ENCODE results near the gene MYDGF. TPM values are rescaled to one million over a fixed set of nuclear protein-coding genes. Genes with fewer than 3 reads are reported as not detected.
A peak's percentile ranks its signal among the peaks of the same experiment; 100 is the strongest.

Gene MYDGF
- total and polyA plus RNA-seq, 4 donors, result 85.1 to 222 (median 144) TPM

DNA sequence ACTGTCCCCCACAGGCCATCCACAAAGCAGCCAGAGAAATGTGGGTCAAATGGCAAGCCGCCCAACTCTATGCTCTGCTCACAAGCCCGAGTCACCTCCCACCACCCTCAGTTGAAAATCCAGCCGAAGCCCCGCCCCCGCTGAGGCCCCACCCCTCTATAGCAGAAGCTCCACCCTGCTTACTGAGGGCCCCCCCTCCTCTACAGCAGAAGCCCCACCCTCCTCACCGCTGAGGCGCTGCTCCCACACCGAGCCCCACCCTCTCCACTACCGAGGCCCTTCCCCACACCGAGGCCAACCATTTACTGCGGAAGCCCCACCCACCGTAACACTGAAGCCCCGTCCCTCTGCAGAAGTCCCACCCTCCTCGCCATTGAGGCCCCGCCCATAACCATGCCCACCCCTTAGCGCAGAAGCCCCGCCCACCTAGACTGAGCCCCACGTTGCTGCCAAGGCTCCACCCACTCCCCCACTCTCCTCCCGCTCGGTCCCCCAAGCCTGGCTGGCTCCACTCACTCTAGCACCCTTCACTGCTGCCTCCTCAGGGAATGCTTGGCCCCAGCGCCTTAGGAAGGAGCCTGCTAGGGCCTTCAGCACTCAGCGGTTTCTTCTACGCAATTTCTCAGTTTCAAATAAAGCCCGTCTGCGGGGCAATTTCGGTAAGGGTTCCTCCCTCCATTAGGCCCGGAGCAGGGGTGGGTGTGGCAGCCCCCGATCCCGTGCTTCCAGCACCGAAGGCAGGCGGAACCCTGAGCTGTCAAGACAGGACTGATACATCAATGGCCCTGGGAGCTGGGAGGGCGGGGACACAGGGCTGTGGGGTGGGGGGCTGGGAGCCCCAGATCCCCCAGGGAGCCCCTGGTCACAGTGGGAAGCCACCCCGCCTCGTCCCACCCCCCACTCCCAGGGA lies 9.0 kb upstream of the MYDGF start:
- 83% methylated on average over 34 of the region's 34 CpGs for WGBS
- TF ChIP-seq FOXA1 (IDR thresholded peaks at IDR 0.05), result no peak
- DNase-seq (ENCODE audit: low spot score), result peak; percentile 56
- Histone ChIP-seq H3K36me3 (ENCODE audit: control insufficient read depth in 4 of 4, insufficient read depth in 3 of 4, low read depth in 1 of 4, low read length in 3 of 4) (peaks cover 11 to 65% (median 30%) of the 10 kb centered on the region in 4 donors), H3K9ac (ENCODE audit: low read depth in 1 of 2, low read length in 2 of 2) (no peak overlapping the region), H3K4me1 (ENCODE audit: control insufficient read depth in 4 of 4, insufficient read depth in 4 of 4, low read length in 3 of 4) (no peaks in the 10 kb centered on the region), H3K4me3 (ENCODE audit: low read depth in 1 of 3, low read length in 3 of 3) (no peak overlapping the region), H3K27me3 (ENCODE audit: control insufficient read depth in 4 of 4, insufficient read depth in 4 of 4, low read length in 3 of 4) (no peaks in the 10 kb centered on the region), H3K27ac (ENCODE audit: low read depth in 1 of 2, low read length in 2 of 2) (no peak overlapping the region), H3K9me3 (ENCODE audit: control insufficient read depth in 4 of 4, low read length in 3 of 4) (no peaks in the 10 kb centered on the region)

DNA sequence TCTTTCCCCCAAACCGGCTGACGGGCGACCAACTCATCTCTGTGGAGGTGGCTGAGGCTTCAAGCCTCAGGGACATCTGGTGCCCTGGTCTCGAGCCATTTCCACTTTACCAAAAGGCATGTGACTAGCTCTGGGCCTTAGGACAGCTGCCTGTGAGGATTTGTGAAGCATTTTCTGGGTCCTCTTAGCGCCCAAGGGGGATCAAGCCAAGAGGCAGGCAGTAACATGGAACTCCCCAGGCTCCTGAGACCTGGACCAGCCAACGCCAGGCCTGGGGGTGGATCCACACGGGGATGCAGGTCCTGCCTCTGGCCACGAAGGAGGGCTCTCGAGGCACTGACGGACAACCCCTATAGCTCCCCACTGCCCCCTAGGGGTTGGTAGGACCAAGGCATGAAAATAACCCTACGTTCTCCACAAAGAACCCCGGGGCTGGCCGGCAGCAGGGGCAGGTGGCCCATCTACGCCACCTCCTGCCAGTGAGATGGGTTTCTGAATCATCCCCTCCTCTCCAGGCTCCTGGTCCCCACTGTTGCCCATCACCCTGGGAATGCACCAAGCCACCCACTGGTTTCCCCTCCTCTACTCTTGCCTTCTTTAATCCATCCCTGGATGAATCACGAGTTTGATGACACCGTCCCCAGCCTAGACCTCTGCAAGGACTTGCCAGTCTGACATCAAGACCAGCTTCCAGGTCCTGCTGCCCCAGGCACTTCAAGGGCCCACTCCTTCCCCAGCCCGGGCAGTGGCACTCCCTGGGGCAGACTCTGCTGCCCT lies 7.0 kb upstream of the MYDGF start:
- Histone ChIP-seq H3K4me3 (ENCODE audit: low read depth in 1 of 3, low read length in 3 of 3) (no peak overlapping the region), H3K36me3 (ENCODE audit: control insufficient read depth in 4 of 4, insufficient read depth in 3 of 4, low read depth in 1 of 4, low read length in 3 of 4) (peaks cover 6 to 46% (median 20%) of the 10 kb centered on the region in 4 donors), H3K9ac (ENCODE audit: low read depth in 1 of 2, low read length in 2 of 2) (no peak overlapping the region), H3K27ac (ENCODE audit: low read depth in 1 of 2, low read length in 2 of 2) (peak overlapping the region in 1 of 2 donors; percentile 8), H3K9me3 (ENCODE audit: control insufficient read depth in 4 of 4, low read length in 3 of 4) (no peaks in the 10 kb centered on the region), H3K4me1 (ENCODE audit: control insufficient read depth in 4 of 4, insufficient read depth in 4 of 4, low read length in 3 of 4) (no peaks in the 10 kb centered on the region), H3K27me3 (ENCODE audit: control insufficient read depth in 4 of 4, insufficient read depth in 4 of 4, low read length in 3 of 4) (no peaks in the 10 kb centered on the region)
- TF ChIP-seq YY1 (IDR thresholded peaks at IDR 0.05) (no peak), RAD21 (IDR thresholded peaks at IDR 0.05) (peak in 1 of 2 donors; percentile 68), MAX (IDR thresholded peaks at IDR 0.05) (no peak), CTCF (IDR thresholded peaks at IDR 0.05; ENCODE audit: low read depth, low read length, missing input control) (peak; percentile 37)
- 70% methylated on average over 17 of the region's 17 CpGs for WGBS
- peak; percentile 52 for DNase-seq (ENCODE audit: low spot score)

GRCh38 chr19:4675346-4675745 lies 5.2 kb upstream of the MYDGF start:
- H3K27ac ChIP-seq (ENCODE audit: low read depth in 1 of 2, low read length in 2 of 2), result no peak overlapping the region
- no peaks in the 10 kb centered on the region for H3K9me3 ChIP-seq (ENCODE audit: control insufficient read depth in 4 of 4, low read length in 3 of 4)
- H3K9ac ChIP-seq (ENCODE audit: low read depth in 1 of 2, low read length in 2 of 2), result no peak overlapping the region
- DNase-seq (ENCODE audit: low spot score), result no peak
- WGBS, result 97% methylated on average over 16 of the region's 16 CpGs
- no peaks in the 10 kb centered on the region for H3K27me3 ChIP-seq (ENCODE audit: control insufficient read depth in 4 of 4, insufficient read depth in 4 of 4, low read length in 3 of 4)
- H3K4me1 ChIP-seq (ENCODE audit: control insufficient read depth in 4 of 4, insufficient read depth in 4 of 4, low read length in 3 of 4), result peaks cover 2 to 9% (median 5%) of the 10 kb centered on the region in 4 donors
- H3K4me3 ChIP-seq (ENCODE audit: low read depth in 1 of 3, low read length in 3 of 3), result no peak overlapping the region
- H3K36me3 ChIP-seq (ENCODE audit: control insufficient read depth in 4 of 4, insufficient read depth in 3 of 4, low read depth in 1 of 4, low read length in 3 of 4), result peaks cover 3 to 35% (median 14%) of the 10 kb centered on the region in 4 donors
- no peak for TF ChIP-seq FOXA2 (IDR thresholded peaks at IDR 0.05)
- TF ChIP-seq MAX (IDR thresholded peaks at IDR 0.05), result no peak
- TF ChIP-seq, protein P1, sequence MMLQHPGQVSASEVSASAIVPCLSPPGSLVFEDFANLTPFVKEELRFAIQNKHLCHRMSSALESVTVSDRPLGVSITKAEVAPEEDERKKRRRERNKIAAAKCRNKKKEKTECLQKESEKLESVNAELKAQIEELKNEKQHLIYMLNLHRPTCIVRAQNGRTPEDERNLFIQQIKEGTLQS (IDR thresholded peaks at IDR 0.05), result no peak
- no peak for TF ChIP-seq EGR1 (IDR thresholded peaks at IDR 0.05; ENCODE audit: low read depth in 2 of 2)
- TF ChIP-seq HNF4A (conservative IDR thresholded peaks at IDR 0.05), result no peak
- TF ChIP-seq GABPA (IDR thresholded peaks at IDR 0.05 in 1 of 2, conservative IDR thresholded peaks at IDR 0.05 in 1 of 2), result no peak
- TF ChIP-seq HNF4G (IDR thresholded peaks at IDR 0.05), result no peak
- TF ChIP-seq NR2F2 (IDR thresholded peaks at IDR 0.05), result no peak
- no peak for TF ChIP-seq RXRA (IDR thresholded peaks at IDR 0.05)
- TF ChIP-seq SP1 (IDR thresholded peaks at IDR 0.05), result no peak
- no peak for TF ChIP-seq YY1 (IDR thresholded peaks at IDR 0.05)
- no peak for TF ChIP-seq RAD21 (IDR thresholded peaks at IDR 0.05)
- no peak for TF ChIP-seq TAF1 (conservative IDR thresholded peaks at IDR 0.05)
- TF ChIP-seq, protein P2, sequence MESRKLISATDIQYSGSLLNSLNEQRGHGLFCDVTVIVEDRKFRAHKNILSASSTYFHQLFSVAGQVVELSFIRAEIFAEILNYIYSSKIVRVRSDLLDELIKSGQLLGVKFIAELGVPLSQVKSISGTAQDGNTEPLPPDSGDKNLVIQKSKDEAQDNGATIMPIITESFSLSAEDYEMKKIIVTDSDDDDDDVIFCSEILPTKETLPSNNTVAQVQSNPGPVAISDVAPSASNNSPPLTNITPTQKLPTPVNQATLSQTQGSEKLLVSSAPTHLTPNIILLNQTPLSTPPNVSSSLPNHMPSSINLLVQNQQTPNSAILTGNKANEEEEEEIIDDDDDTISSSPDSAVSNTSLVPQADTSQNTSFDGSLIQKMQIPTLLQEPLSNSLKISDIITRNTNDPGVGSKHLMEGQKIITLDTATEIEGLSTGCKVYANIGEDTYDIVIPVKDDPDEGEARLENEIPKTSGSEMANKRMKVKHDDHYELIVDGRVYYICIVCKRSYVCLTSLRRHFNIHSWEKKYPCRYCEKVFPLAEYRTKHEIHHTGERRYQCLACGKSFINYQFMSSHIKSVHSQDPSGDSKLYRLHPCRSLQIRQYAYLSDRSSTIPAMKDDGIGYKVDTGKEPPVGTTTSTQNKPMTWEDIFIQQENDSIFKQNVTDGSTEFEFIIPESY (IDR thresholded peaks at IDR 0.05), result no peak
- TF ChIP-seq JUND (IDR thresholded peaks at IDR 0.05), result no peak

Data from liver (tissue), 9 donors.